Testis (tissue), 2 donors: ENCODE data around the gene CPEB4.

Experiments used
- POLR2A ChIP-seq: fragments of 450-650 bp; IDR thresholded peaks from one replicate; pipeline ENCODE4 v1.6.1; 2017; ENCODE audit warnings: antibody characterized with exemption, mild to moderate bottlenecking, moderate library complexity
- TF ChIP-seq, protein P1 (sequence below), 3 experiments: fragments of 450-650 bp in 2 of 3; fragments of 200-600 bp in 1 of 3; sonication (generic) in 1 of 3; IDR thresholded peaks; one replicate each; pipeline ENCODE4 v1.5.1; 2016 to 2019; ENCODE audit warnings: antibody characterized with exemption in 3 of 3, mild to moderate bottlenecking in 2 of 3, moderate library complexity in 1 of 3

DNA sequence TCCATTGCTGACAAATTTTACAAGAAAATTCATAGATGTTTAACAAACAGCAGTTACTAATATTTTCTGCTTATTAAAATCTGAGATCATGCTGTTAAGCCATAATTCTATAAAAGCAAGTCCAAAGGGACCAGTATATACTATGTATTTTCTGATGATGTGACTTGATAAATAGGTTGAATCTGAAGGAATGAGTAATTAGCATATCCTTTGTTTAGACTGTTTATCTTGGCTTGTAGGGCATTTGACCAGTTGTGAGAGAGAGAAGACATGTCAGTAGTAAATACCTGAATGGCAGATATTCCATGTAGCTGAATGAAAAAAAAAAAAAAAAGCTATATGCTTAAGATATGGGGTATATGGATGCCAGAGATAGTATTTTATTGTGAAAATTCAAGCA is 14.6 kb downstream of the CPEB4 start:
- TF ChIP-seq, protein P1, sequence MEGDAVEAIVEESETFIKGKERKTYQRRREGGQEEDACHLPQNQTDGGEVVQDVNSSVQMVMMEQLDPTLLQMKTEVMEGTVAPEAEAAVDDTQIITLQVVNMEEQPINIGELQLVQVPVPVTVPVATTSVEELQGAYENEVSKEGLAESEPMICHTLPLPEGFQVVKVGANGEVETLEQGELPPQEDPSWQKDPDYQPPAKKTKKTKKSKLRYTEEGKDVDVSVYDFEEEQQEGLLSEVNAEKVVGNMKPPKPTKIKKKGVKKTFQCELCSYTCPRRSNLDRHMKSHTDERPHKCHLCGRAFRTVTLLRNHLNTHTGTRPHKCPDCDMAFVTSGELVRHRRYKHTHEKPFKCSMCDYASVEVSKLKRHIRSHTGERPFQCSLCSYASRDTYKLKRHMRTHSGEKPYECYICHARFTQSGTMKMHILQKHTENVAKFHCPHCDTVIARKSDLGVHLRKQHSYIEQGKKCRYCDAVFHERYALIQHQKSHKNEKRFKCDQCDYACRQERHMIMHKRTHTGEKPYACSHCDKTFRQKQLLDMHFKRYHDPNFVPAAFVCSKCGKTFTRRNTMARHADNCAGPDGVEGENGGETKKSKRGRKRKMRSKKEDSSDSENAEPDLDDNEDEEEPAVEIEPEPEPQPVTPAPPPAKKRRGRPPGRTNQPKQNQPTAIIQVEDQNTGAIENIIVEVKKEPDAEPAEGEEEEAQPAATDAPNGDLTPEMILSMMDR (IDR thresholded peaks at IDR 0.05), result no peak
- TF ChIP-seq POLR2A, result no peak
